Subcutaneous adipose tissue (tissue), 4 donors: ENCODE data around the gene GART. TPM values are rescaled to one million over a fixed set of nuclear protein-coding genes. Genes with fewer than 3 reads are reported as not detected.

Experiments used
- total RNA-seq, 4 donors: library from RNA; depleted of rRNA; stranded (reverse); fragments of >200 nt; gene quantifications; one replicate each; pipeline ENCODE4 v1.1.0, GENCODE V29; 2016

GART gene
- total RNA-seq, 4 donors from 2014 or later = 92.9 to 192 (median 128) TPM

Other genes starting within 250 kb of the GART start
- gene IFNAR1, start 217.1 kb downstream of the GART start, total RNA-seq = 10 to 100 TPM; 32.4 to 75.7 (median 45.4) TPM
- 100 to 1,000 TPM in 2 of 4 donors, 10 to 100 TPM in 2; 64.2 to 208 (median 106) TPM for gene IFNGR2, start 138.7 kb downstream of the GART start, total RNA-seq
- 10 to 100 TPM; 51.5 to 94.7 (median 81.8) TPM for gene TMEM50B, start 62.1 kb downstream of the GART start, total RNA-seq
- gene DNAJC28, start 50.4 kb downstream of the GART start, total RNA-seq = 1 to 10 TPM; 1.3 to 2.7 (median 1.6) TPM
- 100 to 1,000 TPM; 223 to 312 (median 267) TPM for gene SON, start 921 bp upstream of the GART start, total RNA-seq
- gene DONSON, start 46.6 kb upstream of the GART start, total RNA-seq = 10 to 100 TPM in 3 of 4 donors, 1 to 10 TPM in 1; 7.3 to 23.8 (median 11.1) TPM
- 10 to 100 TPM; 45.9 to 85.6 (median 69.2) TPM for gene CRYZL1, start 99.6 kb upstream of the GART start, total RNA-seq
- gene ITSN1, start 100.4 kb upstream of the GART start, total RNA-seq = 100 to 1,000 TPM; 110 to 241 (median 116) TPM